OCI-LY1 (cell line): Measurements from ENCODE around the gene CEP128.

Experiments used
- H2AFZ ChIP-seq: fragments of 200-600 bp; sonication (generic), shearing (Covaris generic); 2 replicates; pipeline ENCODE4 v1.6.0; 2014; ENCODE audit warnings: antibody characterized with exemption, mild to moderate bottlenecking, low read length
- H3F3A ChIP-seq: fragments of 200-600 bp; sonication (generic), shearing (Covaris generic); 2 replicates; pipeline ENCODE4 v1.6.0; 2014; ENCODE audit warnings: mild to moderate bottlenecking, antibody characterized with exemption, low read length, moderate library complexity; ENCODE audit not compliant: insufficient read depth
- H3K27ac ChIP-seq: fragments of 200-600 bp; sonication (generic); 2 replicates; pipeline ENCODE4 v1.5.1; 2014; ENCODE audit warnings: low read length, mixed run types, mild to moderate bottlenecking, low read depth; ENCODE audit not compliant: poor library complexity, severe bottlenecking
- H3K27me3 ChIP-seq: fragments of 200-600 bp; sonication (generic); 2 replicates; pipeline ENCODE4 v1.6.0; 2014; ENCODE audit warnings: antibody characterized with exemption, mild to moderate bottlenecking, low read length, moderate library complexity; ENCODE audit not compliant: insufficient read depth
- H3K36me3 ChIP-seq: fragments of 200-600 bp; sonication (generic); 2 replicates; pipeline ENCODE4 v1.6.1; 2014; ENCODE audit warnings: mild to moderate bottlenecking, antibody characterized with exemption, low read length, moderate library complexity, mixed read lengths; ENCODE audit not compliant: insufficient read depth
- H3K4me1 ChIP-seq: fragments of 200-600 bp; sonication (generic); 2 replicates; pipeline ENCODE4 v1.5.1; 2014; ENCODE audit warnings: mild to moderate bottlenecking, low read length, moderate library complexity; ENCODE audit not compliant: insufficient read depth, severe bottlenecking
- H3K4me2 ChIP-seq: fragments of 200-600 bp; sonication (generic), shearing (Covaris generic); 2 replicates; pipeline ENCODE4 v1.6.1; 2014; ENCODE audit warnings: low read length
- H3K4me3 ChIP-seq: fragments of 200-600 bp; sonication (generic); 2 replicates; pipeline ENCODE4 v1.5.1; 2014; ENCODE audit warnings: low read length, low read depth, mild to moderate bottlenecking, mixed read lengths; ENCODE audit not compliant: poor library complexity, severe bottlenecking
- H3K79me2 ChIP-seq: fragments of 200-600 bp; shearing (Covaris generic); 2 replicates; pipeline ENCODE4 v1.6.1; 2016; ENCODE audit warnings: mixed run types, low read length, mixed read lengths; ENCODE audit not compliant: insufficient read depth
- H3K9ac ChIP-seq: fragments of 200-600 bp; sonication (generic), shearing (Covaris generic); 2 replicates; pipeline ENCODE4 v1.6.1; 2014; ENCODE audit warnings: mild to moderate bottlenecking, low read length, mixed read lengths
- H3K9me2 ChIP-seq: fragments of 200-600 bp; sonication (generic), shearing (Covaris generic); 2 replicates; pipeline ENCODE4 v1.6.1; 2014; ENCODE audit warnings: low read depth, mild to moderate bottlenecking, low read length, mixed read lengths
- H3K9me3 ChIP-seq: fragments of 200-600 bp; shearing (Covaris generic); 2 replicates; pipeline ENCODE4 v1.6.1; 2014; ENCODE audit warnings: low read length, mixed read lengths
- H4K20me1 ChIP-seq: fragments of 200-600 bp; sonication (generic), shearing (Covaris generic); 2 replicates; pipeline ENCODE4 v1.6.0; 2016; ENCODE audit warnings: mild to moderate bottlenecking, low read length; ENCODE audit not compliant: insufficient read depth
- CTCF ChIP-seq: fragments of 200-600 bp; sonication (generic), shearing (Covaris generic); IDR thresholded peaks from 2 replicates; pipeline ENCODE4 v1.5.1; 2017; ENCODE audit warnings: mild to moderate bottlenecking, antibody characterized with exemption, low read length, moderate library complexity, mixed read lengths
- EZH2 ChIP-seq: fragments of 200-600 bp; sonication (generic), shearing (Covaris generic); IDR thresholded peaks from 2 replicates; pipeline ENCODE4 v1.8.0; 2017; ENCODE audit warnings: borderline replicate concordance, mixed run types, mild to moderate bottlenecking, antibody characterized with exemption, low read length, moderate library complexity, mixed read lengths

The CEP128 gene

GRCh38 chr14:80844872-80845271 is 96.7 kb downstream of the CEP128 start:
- Histone ChIP-seq H3K27me3 (no peaks in the 10 kb centered on the region), H3F3A (no peaks in the 10 kb centered on the region), H3K27ac (no peak overlapping the region), H3K36me3 (no peaks in the 10 kb centered on the region; the same call in 1 of the 2 replicates), H3K4me3 (no peak overlapping the region), H3K9me2 (no peaks in the 10 kb centered on the region), H3K4me2 (no peak overlapping the region), H4K20me1 (no peaks in the 10 kb centered on the region), H2AFZ (no peak overlapping the region), H3K9me3 (no peaks in the 10 kb centered on the region), H3K4me1 (no peaks in the 10 kb centered on the region), H3K9ac (no peak overlapping the region), H3K79me2 (no peaks in the 10 kb centered on the region)
- TF ChIP-seq EZH2 = no peak
- no peak for TF ChIP-seq CTCF

GRCh38 chr14:80839743-80840142 is 101.8 kb downstream of the CEP128 start:
- no peak overlapping the region for H3K27ac ChIP-seq
- no peaks in the 10 kb centered on the region for H3K4me1 ChIP-seq
- H3K9me3 ChIP-seq = no peaks in the 10 kb centered on the region
- no peaks in the 10 kb centered on the region for H3F3A ChIP-seq
- TF ChIP-seq CTCF (no peak), EZH2 (no peak)
- H2AFZ ChIP-seq = no peak overlapping the region
- no peak overlapping the region for H3K9ac ChIP-seq
- H3K36me3 ChIP-seq = peaks cover 12% of the 10 kb centered on the region; the same call in 1 of the 2 replicates
- H3K9me2 ChIP-seq = no peaks in the 10 kb centered on the region
- no peaks in the 10 kb centered on the region for H3K79me2 ChIP-seq
- no peak overlapping the region for H3K4me2 ChIP-seq
- no peaks in the 10 kb centered on the region for H4K20me1 ChIP-seq
- no peak overlapping the region for H3K4me3 ChIP-seq
- no peaks in the 10 kb centered on the region for H3K27me3 ChIP-seq

- Histone ChIP-seq H3K4me1 (no peaks in the 10 kb centered on the region), H3K4me3 (no peak overlapping the region), H3K9me3 (no peaks in the 10 kb centered on the region), H3K36me3 (0 out of 2 replicates have a peak, but pooled peaks cover 10% of the 10 kb centered on the region), H3K4me2 (no peak overlapping the region), H3K9me2 (no peaks in the 10 kb centered on the region), H3K27me3 (no peaks in the 10 kb centered on the region), H4K20me1 (no peaks in the 10 kb centered on the region), H3K79me2 (no peaks in the 10 kb centered on the region), H3K9ac (no peak overlapping the region), H3K27ac (no peak overlapping the region), H3F3A (no peaks in the 10 kb centered on the region), H2AFZ (no peak overlapping the region)
- TF ChIP-seq CTCF (no peak), EZH2 (no peak)
These were observed 131.9 kb downstream of the CEP128 start for GRCh38 chr14:80809663-80810062.
